ENCODE data around the gene TPSAB1. TPM values are rescaled to one million over a fixed set of nuclear protein-coding genes. Genes with fewer than 3 reads are reported as not detected.

The TPSAB1 gene
- total and polyA plus RNA-seq, 4 experiments from 2014 or later, result not detected

- DNase-seq, result no peak
- Histone ChIP-seq H3K36me3 (ENCODE audit: insufficient read depth, low read length) (no peaks in the 10 kb centered on the region), H3K27me3 (ENCODE audit: insufficient read depth, low read length) (no peaks in the 10 kb centered on the region), H3K4me1 (ENCODE audit: insufficient read depth, low read length) (no peaks in the 10 kb centered on the region), H3K9me3 (ENCODE audit: control insufficient read depth in 1 of 2, low read length in 2 of 2) (no peaks in the 10 kb centered on the region), H3K4me3 (ENCODE audit: low read length in 2 of 2) (no peak overlapping the region), H3K27ac (ENCODE audit: low read depth, low read length) (no peak overlapping the region)
- ChIA-PET POLR2A (ENCODE audit: partially characterized antibody) (no interaction called here), CTCF (ENCODE audit: partially characterized antibody) (no interaction called here)
- intact Hi-C loops (cut with micrococcal nuclease), result no loop called here
- Mint-ChIP-seq H3K4me3 (no peak overlapping the region), H3K9me3 (no peaks in the 10 kb centered on the region), H3K27me3 (peaks cover 7% of the 10 kb centered on the region in 2 donors), H3K4me1 (no peaks in the 10 kb centered on the region), H3K36me3 (no peaks in the 10 kb centered on the region), H3K27ac (peak overlapping the region in 1 of 7 donors; percentile 37)
These were observed 40.3 kb downstream of the TPSAB1 start for GRCh38 chr16:1280783-1281182.

DNA sequence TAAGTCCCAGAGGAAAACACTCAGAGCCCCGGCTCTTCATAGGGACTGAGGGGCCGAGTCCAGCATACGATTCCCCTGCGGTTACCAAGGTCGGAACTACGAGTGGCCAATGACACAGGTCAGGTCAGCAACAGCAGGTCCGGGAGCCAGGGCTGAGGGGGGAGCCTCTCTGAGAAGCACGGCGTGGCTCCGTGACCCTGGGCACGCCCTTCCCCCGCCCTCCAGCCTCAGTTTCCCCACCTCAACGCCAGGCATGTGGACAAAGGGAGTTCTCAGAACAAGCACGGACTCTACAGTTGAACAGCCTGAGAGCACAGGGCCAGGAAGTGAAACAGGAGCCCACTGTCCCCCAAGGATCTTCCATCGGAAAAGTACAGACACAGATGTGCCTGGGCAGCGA lies 41.0 kb downstream of the TPSAB1 start:
- Mint-ChIP-seq H3K27ac (no peak overlapping the region), H3K36me3 (no peaks in the 10 kb centered on the region)

GRCh38 chr16:1282324-1282973 lies 41.9 kb downstream of the TPSAB1 start:
- H3K27ac Mint-ChIP-seq, result no peak overlapping the region
- no peaks in the 10 kb centered on the region for H3K9me3 Mint-ChIP-seq
- no peak overlapping the region for H3K27ac ChIP-seq (ENCODE audit: low read depth, low read length)
- H3K4me3 ChIP-seq (ENCODE audit: low read length in 2 of 2), result no peak overlapping the region
- ChIA-PET CTCF (ENCODE audit: partially characterized antibody) (no interaction called here), POLR2A (ENCODE audit: partially characterized antibody) (no interaction called here)
- H3K27me3 ChIP-seq (ENCODE audit: insufficient read depth, low read length), result no peaks in the 10 kb centered on the region
- no peaks in the 10 kb centered on the region for H3K9me3 ChIP-seq (ENCODE audit: control insufficient read depth in 1 of 2, low read length in 2 of 2)
- H3K27me3 Mint-ChIP-seq, result peaks cover 4 to 7% of the 10 kb centered on the region in 2 donors
- H3K36me3 Mint-ChIP-seq, result no peaks in the 10 kb centered on the region
- no peak for DNase-seq
- H3K36me3 ChIP-seq (ENCODE audit: insufficient read depth, low read length), result no peaks in the 10 kb centered on the region
- no peaks in the 10 kb centered on the region for H3K4me1 ChIP-seq (ENCODE audit: insufficient read depth, low read length)
- H3K4me3 Mint-ChIP-seq, result no peak overlapping the region
- no peaks in the 10 kb centered on the region for H3K4me1 Mint-ChIP-seq
- intact Hi-C loops (cut with micrococcal nuclease), result no loop called here

More for the DNA sequence above, 41.0 kb downstream of the TPSAB1 start:
- DNase-seq, result no peak
- H3K4me3 Mint-ChIP-seq, result no peak overlapping the region
- Histone ChIP-seq H3K4me3 (ENCODE audit: low read length in 2 of 2) (no peak overlapping the region), H3K4me1 (ENCODE audit: insufficient read depth, low read length) (no peaks in the 10 kb centered on the region), H3K27me3 (ENCODE audit: insufficient read depth, low read length) (no peaks in the 10 kb centered on the region), H3K27ac (ENCODE audit: low read depth, low read length) (no peak overlapping the region), H3K9me3 (ENCODE audit: control insufficient read depth in 1 of 2, low read length in 2 of 2) (no peaks in the 10 kb centered on the region), H3K36me3 (ENCODE audit: insufficient read depth, low read length) (no peaks in the 10 kb centered on the region)
- H3K27me3 Mint-ChIP-seq, result peaks cover 5 to 7% of the 10 kb centered on the region in 2 donors
- intact Hi-C loops (cut with micrococcal nuclease), result no loop called here
- no peaks in the 10 kb centered on the region for H3K4me1 Mint-ChIP-seq
- H3K9me3 Mint-ChIP-seq, result no peaks in the 10 kb centered on the region
- POLR2A ChIA-PET (ENCODE audit: partially characterized antibody), result no interaction called here
- CTCF ChIA-PET (ENCODE audit: partially characterized antibody), result no interaction called here

- H3K4me1 ChIP-seq (ENCODE audit: insufficient read depth, low read length), result no peaks in the 10 kb centered on the region
- H3K9me3 ChIP-seq (ENCODE audit: control insufficient read depth in 1 of 2, low read length in 2 of 2), result no peaks in the 10 kb centered on the region
- H3K4me3 ChIP-seq (ENCODE audit: low read length in 2 of 2), result no peak overlapping the region
- ChIA-PET CTCF (ENCODE audit: partially characterized antibody) (no interaction called here), POLR2A (ENCODE audit: partially characterized antibody) (no interaction called here)
- Mint-ChIP-seq H3K4me3 (no peak overlapping the region), H3K36me3 (no peaks in the 10 kb centered on the region), H3K27ac (no peak overlapping the region), H3K27me3 (peaks cover 5 to 10% of the 10 kb centered on the region in 2 donors), H3K4me1 (no peaks in the 10 kb centered on the region), H3K9me3 (no peaks in the 10 kb centered on the region)
- no peaks in the 10 kb centered on the region for H3K27me3 ChIP-seq (ENCODE audit: insufficient read depth, low read length)
- intact Hi-C loops (cut with micrococcal nuclease), result no loop called here
- H3K27ac ChIP-seq (ENCODE audit: low read depth, low read length), result no peak overlapping the region
- H3K36me3 ChIP-seq (ENCODE audit: insufficient read depth, low read length), result no peaks in the 10 kb centered on the region
- DNase-seq, result no peak
These were observed 42.8 kb downstream of the TPSAB1 start for GRCh38 chr16:1283296-1283695.

DNA sequence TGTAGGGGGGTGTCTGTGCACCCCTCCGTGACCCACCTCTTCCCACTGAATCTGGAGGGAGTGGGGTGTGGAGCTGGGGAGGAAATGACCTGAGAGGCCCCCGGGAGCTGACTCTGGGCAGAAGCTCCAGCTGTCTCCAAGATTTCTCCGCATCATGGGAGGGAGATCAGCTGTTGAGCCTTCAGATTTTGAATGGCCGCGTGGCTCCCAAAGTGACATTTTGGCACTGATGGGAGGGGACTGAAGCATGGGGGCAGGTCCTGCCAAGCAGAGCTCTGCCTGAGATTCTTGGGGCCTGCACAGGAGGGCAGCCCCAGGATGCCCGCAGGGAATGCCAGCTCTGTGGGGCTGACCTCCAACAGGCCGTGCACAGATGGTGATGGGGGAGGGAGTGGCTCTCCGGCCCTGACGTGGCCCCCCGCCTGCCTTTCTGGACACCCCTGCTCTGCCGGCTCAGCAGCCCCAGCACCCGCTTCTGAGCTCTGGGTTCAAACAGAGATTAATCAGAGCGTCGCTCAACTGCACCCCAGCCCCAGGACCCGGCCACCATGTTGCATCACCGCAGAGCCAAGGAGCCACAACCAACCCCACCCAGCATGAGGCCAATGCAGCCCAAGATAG lies 43.6 kb downstream of the TPSAB1 start:
- no peak for DNase-seq
- intact Hi-C loops (cut with micrococcal nuclease), result no loop called here
- peaks cover 0 to under 1% (median 0%) of the 10 kb centered on the region in 4 donors for H3K4me1 Mint-ChIP-seq
- ChIA-PET CTCF (ENCODE audit: partially characterized antibody) (no interaction called here), POLR2A (ENCODE audit: partially characterized antibody) (no interaction called here)
- no peak overlapping the region for H3K4me3 ChIP-seq (ENCODE audit: low read length in 2 of 2)
- H3K9me3 Mint-ChIP-seq, result no peaks in the 10 kb centered on the region
- H3K27me3 ChIP-seq (ENCODE audit: insufficient read depth, low read length), result no peaks in the 10 kb centered on the region
- H3K36me3 Mint-ChIP-seq, result no peaks in the 10 kb centered on the region
- no peak overlapping the region for H3K27ac ChIP-seq (ENCODE audit: low read depth, low read length)
- peaks cover 9 to 13% of the 10 kb centered on the region in 2 donors for H3K27me3 Mint-ChIP-seq
- no peaks in the 10 kb centered on the region for H3K9me3 ChIP-seq (ENCODE audit: control insufficient read depth in 1 of 2, low read length in 2 of 2)
- no peak overlapping the region for H3K27ac Mint-ChIP-seq
- H3K4me1 ChIP-seq (ENCODE audit: insufficient read depth, low read length), result no peaks in the 10 kb centered on the region
- no peak overlapping the region for H3K4me3 Mint-ChIP-seq
- no peaks in the 10 kb centered on the region for H3K36me3 ChIP-seq (ENCODE audit: insufficient read depth, low read length)

- Mint-ChIP-seq H3K9me3 (no peaks in the 10 kb centered on the region), H3K4me1 (peaks cover 0 to 1% (median 0%) of the 10 kb centered on the region in 4 donors), H3K36me3 (no peaks in the 10 kb centered on the region), H3K4me3 (no peak overlapping the region), H3K27me3 (peaks cover 14 to 18% of the 10 kb centered on the region in 2 donors), H3K27ac (no peak overlapping the region)
- H3K9me3 ChIP-seq (ENCODE audit: control insufficient read depth in 1 of 2, low read length in 2 of 2), result no peaks in the 10 kb centered on the region
- no peak for DNase-seq
- intact Hi-C loops (cut with micrococcal nuclease), result no loop called here
- no peak overlapping the region for H3K4me3 ChIP-seq (ENCODE audit: low read length in 2 of 2)
- no peaks in the 10 kb centered on the region for H3K4me1 ChIP-seq (ENCODE audit: insufficient read depth, low read length)
- no peaks in the 10 kb centered on the region for H3K36me3 ChIP-seq (ENCODE audit: insufficient read depth, low read length)
- ChIA-PET POLR2A (ENCODE audit: partially characterized antibody) (no interaction called here), CTCF (ENCODE audit: partially characterized antibody) (no interaction called here)
- H3K27ac ChIP-seq (ENCODE audit: low read depth, low read length), result no peak overlapping the region
- peaks cover 10% of the 10 kb centered on the region for H3K27me3 ChIP-seq (ENCODE audit: insufficient read depth, low read length)
These were observed 45.4 kb downstream of the TPSAB1 start for GRCh38 chr16:1285669-1286512.

GRCh38 chr16:1286513-1287094 lies 46.1 kb downstream of the TPSAB1 start:
- ChIA-PET CTCF (ENCODE audit: partially characterized antibody) (no interaction called here), POLR2A (ENCODE audit: partially characterized antibody) (no interaction called here)
- no peaks in the 10 kb centered on the region for H3K9me3 Mint-ChIP-seq
- no peak overlapping the region for H3K27ac Mint-ChIP-seq
- no peak overlapping the region for H3K4me3 ChIP-seq (ENCODE audit: low read length in 2 of 2)
- H3K36me3 ChIP-seq (ENCODE audit: insufficient read depth, low read length), result no peaks in the 10 kb centered on the region
- H3K4me1 Mint-ChIP-seq, result peaks cover 0 to 1% (median 0%) of the 10 kb centered on the region in 4 donors
- no peaks in the 10 kb centered on the region for H3K4me1 ChIP-seq (ENCODE audit: insufficient read depth, low read length)
- DNase-seq, result no peak
- intact Hi-C loops (cut with micrococcal nuclease), result no loop called here
- H3K27me3 ChIP-seq (ENCODE audit: insufficient read depth, low read length), result peaks cover 10% of the 10 kb centered on the region
- no peaks in the 10 kb centered on the region for H3K9me3 ChIP-seq (ENCODE audit: control insufficient read depth in 1 of 2, low read length in 2 of 2)
- no peaks in the 10 kb centered on the region for H3K36me3 Mint-ChIP-seq
- H3K27me3 Mint-ChIP-seq, result peaks cover 19 to 22% of the 10 kb centered on the region in 2 donors
- no peak overlapping the region for H3K4me3 Mint-ChIP-seq
- no peak overlapping the region for H3K27ac ChIP-seq (ENCODE audit: low read depth, low read length)
